Nephron (organoid): ENCODE data around the gene EEIG2.

Experiments
- H3K27ac Mint-ChIP-seq, 3 experiments: 2 replicates each; pipeline ENCODE4 v1.8.0; 2020; ENCODE audit warnings: mixed read lengths in 3 of 3, mild to moderate bottlenecking in 2 of 3, moderate library complexity in 1 of 3
- H3K27me3 Mint-ChIP-seq: 2 replicates; pipeline ENCODE4 v1.8.0; 2021; ENCODE audit warnings: low read depth, mild to moderate bottlenecking, moderate library complexity, mixed read lengths
- H3K36me3 Mint-ChIP-seq: 2 replicates; pipeline ENCODE4 v1.8.0; 2020; ENCODE audit warnings: low read depth, mixed read lengths
- H3K4me1 Mint-ChIP-seq: 2 replicates; pipeline ENCODE4 v1.8.0; 2020; ENCODE audit warnings: mixed read lengths
- H3K4me3 Mint-ChIP-seq, 3 experiments: 2 replicates each; pipeline ENCODE4 v1.8.0; 2020; ENCODE audit warnings: mild to moderate bottlenecking in 3 of 3, mixed read lengths in 3 of 3, moderate library complexity in 2 of 3
- H3K9me3 Mint-ChIP-seq: 2 replicates; pipeline ENCODE4 v1.8.0; 2020; ENCODE audit warnings: mixed read lengths
- TF ChIP-seq, protein P1 (sequence below), 3 experiments: fragments of 200-600 bp; sonication (generic); IDR thresholded peaks; one replicate each; pipeline ENCODE4 v1.5.0; 2021; ENCODE audit warnings: antibody characterized with exemption in 3 of 3; ENCODE audit not compliant: unreplicated experiment in 3 of 3

Gene EEIG2

DNA sequence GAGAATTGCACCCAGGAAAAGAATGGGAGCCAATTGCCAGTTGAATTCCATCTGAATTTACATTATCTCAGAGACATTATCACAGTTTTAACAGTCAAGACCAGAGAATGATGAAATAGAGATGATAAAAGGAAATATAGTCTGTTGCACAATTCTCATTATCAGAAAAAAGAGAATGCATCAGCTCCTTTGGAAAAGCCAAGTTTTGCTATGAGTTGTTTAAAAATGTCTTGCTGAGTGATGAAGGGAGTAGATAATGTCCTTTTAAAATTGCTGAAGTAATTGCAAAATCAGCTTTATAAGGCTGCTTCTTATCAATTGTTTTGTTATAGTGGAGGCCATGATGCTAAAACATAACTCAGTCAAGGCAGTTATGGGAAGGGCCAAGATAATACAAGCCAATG lies 37.9 kb upstream of the EEIG2 start:
- peak overlapping the region in 2 of 3 experiments; percentile 20 to 66 for H3K27ac Mint-ChIP-seq
- H3K4me1 Mint-ChIP-seq = peaks cover 2% of the 10 kb centered on the region
- peaks cover 4% of the 10 kb centered on the region for H3K27me3 Mint-ChIP-seq
- peaks cover 6% of the 10 kb centered on the region for H3K9me3 Mint-ChIP-seq
- TF ChIP-seq, protein P1, sequence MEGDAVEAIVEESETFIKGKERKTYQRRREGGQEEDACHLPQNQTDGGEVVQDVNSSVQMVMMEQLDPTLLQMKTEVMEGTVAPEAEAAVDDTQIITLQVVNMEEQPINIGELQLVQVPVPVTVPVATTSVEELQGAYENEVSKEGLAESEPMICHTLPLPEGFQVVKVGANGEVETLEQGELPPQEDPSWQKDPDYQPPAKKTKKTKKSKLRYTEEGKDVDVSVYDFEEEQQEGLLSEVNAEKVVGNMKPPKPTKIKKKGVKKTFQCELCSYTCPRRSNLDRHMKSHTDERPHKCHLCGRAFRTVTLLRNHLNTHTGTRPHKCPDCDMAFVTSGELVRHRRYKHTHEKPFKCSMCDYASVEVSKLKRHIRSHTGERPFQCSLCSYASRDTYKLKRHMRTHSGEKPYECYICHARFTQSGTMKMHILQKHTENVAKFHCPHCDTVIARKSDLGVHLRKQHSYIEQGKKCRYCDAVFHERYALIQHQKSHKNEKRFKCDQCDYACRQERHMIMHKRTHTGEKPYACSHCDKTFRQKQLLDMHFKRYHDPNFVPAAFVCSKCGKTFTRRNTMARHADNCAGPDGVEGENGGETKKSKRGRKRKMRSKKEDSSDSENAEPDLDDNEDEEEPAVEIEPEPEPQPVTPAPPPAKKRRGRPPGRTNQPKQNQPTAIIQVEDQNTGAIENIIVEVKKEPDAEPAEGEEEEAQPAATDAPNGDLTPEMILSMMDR (IDR thresholded peaks at IDR 0.05; ENCODE audit: unreplicated experiment in 3 of 3) = no peak
- no peaks in the 10 kb centered on the region for H3K36me3 Mint-ChIP-seq
- no peak overlapping the region for H3K4me3 Mint-ChIP-seq

DNA sequence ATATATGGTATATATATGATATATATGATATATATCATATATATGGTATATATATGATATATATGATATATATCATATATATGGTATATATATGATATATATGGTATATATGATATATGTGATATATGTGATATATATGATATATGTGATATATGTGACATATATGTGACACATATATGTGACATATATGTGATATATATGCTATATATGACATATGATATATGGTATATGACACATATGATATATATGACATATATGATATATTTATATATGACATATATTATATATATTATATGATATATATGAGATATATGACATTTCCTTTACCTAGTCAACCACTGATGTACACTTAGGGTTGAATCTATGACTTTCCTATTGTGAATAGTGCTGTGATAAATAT lies 36.1 kb upstream of the EEIG2 start:
- Mint-ChIP-seq H3K4me3 (no peak overlapping the region), H3K36me3 (no peaks in the 10 kb centered on the region), H3K9me3 (peaks cover 6% of the 10 kb centered on the region), H3K27me3 (peaks cover 7% of the 10 kb centered on the region), H3K4me1 (peaks cover 12% of the 10 kb centered on the region), H3K27ac (no peak overlapping the region)
- TF ChIP-seq, protein P1 (IDR thresholded peaks at IDR 0.05; ENCODE audit: unreplicated experiment in 3 of 3) = no peak

DNA sequence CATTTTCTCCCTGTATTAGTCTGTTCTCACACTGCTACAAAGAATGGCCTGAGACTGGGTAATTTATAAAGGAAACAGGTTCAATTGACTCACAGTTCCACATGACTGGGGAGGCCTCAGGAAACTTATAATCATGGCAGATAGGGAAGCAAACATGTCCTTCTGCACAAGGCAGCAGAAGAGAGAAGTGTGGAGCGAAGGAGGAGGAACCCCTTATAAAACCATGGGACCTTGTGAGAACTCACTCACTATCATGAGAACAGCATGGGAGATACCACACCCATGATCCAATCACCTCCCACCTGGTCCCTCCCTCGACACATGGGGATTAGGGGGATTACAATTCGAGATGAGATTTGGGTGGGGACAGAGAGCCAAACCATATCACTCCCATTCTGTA lies 35.2 kb upstream of the EEIG2 start:
- Mint-ChIP-seq H3K4me3 (no peak overlapping the region), H3K36me3 (no peaks in the 10 kb centered on the region), H3K9me3 (no peaks in the 10 kb centered on the region), H3K4me1 (peaks cover 13% of the 10 kb centered on the region), H3K27ac (no peak overlapping the region), H3K27me3 (peaks cover 7% of the 10 kb centered on the region)
- TF ChIP-seq, protein P1 (IDR thresholded peaks at IDR 0.05; ENCODE audit: unreplicated experiment in 3 of 3) = no peak

DNA sequence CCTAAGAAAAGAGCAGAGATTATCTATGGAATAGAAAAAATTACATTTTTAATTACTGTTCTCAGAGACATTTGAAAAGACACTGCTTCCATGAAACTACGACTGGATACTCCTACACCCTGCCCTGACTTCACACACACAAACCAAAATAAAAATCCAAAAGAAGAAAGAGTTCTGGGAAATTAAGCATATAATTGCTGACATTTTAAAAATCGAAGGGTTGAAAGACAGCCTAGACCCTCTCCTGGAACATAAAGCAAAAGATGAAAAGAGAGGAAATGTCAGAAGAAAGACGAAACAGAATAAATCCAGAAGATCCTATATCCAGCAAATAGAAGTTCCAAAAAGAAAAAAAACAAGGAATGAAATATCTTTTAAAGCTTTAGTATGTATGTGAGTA lies 32.8 kb upstream of the EEIG2 start:
- Mint-ChIP-seq H3K27me3 (peaks cover 3% of the 10 kb centered on the region), H3K4me1 (peaks cover 27% of the 10 kb centered on the region), H3K36me3 (no peaks in the 10 kb centered on the region), H3K9me3 (no peaks in the 10 kb centered on the region), H3K27ac (peak overlapping the region in 2 of 3 experiments; percentile 69 to 71), H3K4me3 (no peak overlapping the region)
- TF ChIP-seq, protein P1 (IDR thresholded peaks at IDR 0.05; ENCODE audit: unreplicated experiment in 3 of 3) = no peak

DNA sequence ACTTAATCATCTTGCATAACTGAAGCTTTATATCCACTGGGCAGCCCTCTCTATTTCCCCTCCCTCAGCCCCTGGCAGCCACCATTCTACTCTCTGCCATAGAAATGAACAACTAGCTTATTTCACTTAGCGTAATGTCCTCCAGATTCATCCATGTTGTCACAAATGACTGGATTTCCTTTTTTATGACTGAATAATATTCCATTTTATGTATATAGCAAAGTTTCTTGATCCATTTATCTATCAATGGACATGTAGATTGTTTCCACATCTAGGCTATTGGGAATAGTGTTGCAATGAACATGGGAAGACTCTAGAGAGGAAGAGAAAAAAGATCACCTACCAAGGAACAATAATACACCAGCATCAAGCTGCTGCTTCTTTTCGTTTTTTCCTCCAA lies 32.1 kb upstream of the EEIG2 start:
- H3K4me3 Mint-ChIP-seq = no peak overlapping the region
- H3K4me1 Mint-ChIP-seq = peaks cover 28% of the 10 kb centered on the region
- H3K9me3 Mint-ChIP-seq = no peaks in the 10 kb centered on the region
- no peaks in the 10 kb centered on the region for H3K36me3 Mint-ChIP-seq
- no peak overlapping the region for H3K27ac Mint-ChIP-seq
- peaks cover 3% of the 10 kb centered on the region for H3K27me3 Mint-ChIP-seq
- TF ChIP-seq, protein P1 (IDR thresholded peaks at IDR 0.05; ENCODE audit: unreplicated experiment in 3 of 3) = no peak

DNA sequence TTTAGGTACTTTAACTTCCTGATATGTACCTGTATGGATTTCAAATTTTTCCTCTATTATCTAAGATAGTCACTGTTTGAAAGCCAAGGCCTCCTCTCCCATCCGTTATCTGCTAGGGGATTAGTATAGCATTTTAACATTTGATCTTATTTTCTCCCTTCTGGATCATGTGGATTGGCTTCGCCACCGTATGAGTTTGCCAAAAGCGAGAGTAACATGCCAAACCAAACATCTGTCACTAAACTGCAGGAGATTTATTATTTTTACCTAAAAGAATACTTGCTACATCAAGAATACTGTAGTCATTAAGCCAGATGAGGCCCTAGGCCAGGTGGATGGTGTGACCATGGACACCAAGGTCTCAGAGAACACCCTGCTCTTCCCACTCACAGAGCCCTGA lies 28.5 kb upstream of the EEIG2 start:
- TF ChIP-seq, protein P1 (IDR thresholded peaks at IDR 0.05; ENCODE audit: unreplicated experiment in 3 of 3) = no peak
- peaks cover 28% of the 10 kb centered on the region for H3K4me1 Mint-ChIP-seq
- peaks cover 3% of the 10 kb centered on the region for H3K27me3 Mint-ChIP-seq
- no peaks in the 10 kb centered on the region for H3K36me3 Mint-ChIP-seq
- peak overlapping the region in 2 of 3 experiments; percentile 76 to 90 for H3K27ac Mint-ChIP-seq
- no peak overlapping the region for H3K4me3 Mint-ChIP-seq
- no peaks in the 10 kb centered on the region for H3K9me3 Mint-ChIP-seq
